HG03103 (cell line): Measurements from ENCODE around the gene PSPN.
"Not testable (repeated sequence)": the region's sequence is repeated elsewhere in the genome, so short reads cannot be mapped to it uniquely, and the experiment has no call there.

Experiments used
- ATAC-seq: cut with Tn5 transposase; IDR thresholded peaks from one replicate; pipeline ENCODE4 v1.9.1; 2021; ENCODE audit warnings: low read depth; ENCODE audit not compliant: unreplicated experiment

PSPN gene

DNA sequence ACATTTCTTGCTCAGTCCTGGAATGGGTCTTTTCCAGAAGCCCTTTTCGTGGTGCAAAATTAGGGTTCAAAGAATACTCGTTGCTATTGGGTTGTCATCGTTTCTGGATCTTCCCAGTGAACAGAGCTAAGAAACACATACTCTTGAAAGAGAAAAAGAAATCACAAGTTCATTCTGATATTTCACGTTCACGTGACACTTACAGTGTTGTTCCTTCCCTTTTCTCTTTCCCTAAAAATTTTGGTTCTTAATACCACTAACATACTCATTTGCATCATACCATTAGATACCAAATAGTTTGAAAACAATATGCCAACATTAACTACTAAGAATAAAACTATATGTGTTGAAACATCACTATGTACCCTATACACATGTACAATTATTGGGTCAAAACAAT is 30.7 kb upstream of the PSPN start:
- ATAC-seq = no peak

DNA sequence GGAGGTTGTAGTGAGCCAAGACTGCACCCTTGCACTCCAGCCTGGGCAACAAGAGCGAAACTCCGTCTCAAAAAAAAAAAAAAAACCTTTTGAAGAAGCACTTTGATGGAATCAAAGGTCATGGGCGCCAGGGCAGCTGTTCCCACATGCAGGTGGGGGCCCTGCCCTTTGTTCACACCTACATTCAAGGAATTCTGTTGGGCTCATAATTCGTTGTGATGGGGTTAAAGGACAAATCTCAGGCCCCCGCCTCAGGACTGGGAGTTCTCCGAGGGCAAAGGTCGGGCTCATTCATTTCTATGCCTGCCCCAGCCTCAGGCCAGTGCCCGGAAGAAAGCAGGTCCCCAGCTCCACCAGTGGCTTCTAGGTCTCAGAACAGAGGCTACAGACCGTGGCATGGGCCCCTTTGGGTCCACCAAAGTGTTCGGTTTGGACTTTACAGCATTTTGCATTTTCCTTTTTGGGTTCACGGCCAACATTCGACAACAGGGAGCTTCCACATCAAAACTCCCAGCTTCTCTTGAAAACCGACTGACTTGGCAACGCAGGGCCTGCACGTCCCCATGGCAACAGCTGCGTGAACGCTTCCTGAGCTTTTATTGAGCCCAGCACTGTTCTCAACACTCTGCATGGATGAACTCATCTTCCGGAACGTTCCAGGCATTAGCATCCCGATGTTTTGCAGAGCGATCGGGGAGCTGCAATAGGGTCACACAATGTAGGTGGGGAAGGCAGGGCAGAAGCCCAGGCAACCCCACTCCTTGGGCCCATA is 27.3 kb upstream of the PSPN start:
- no peak for ATAC-seq

GRCh38 chr19:6402058-6402457 is 26.3 kb upstream of the PSPN start:
- no peak for ATAC-seq

DNA sequence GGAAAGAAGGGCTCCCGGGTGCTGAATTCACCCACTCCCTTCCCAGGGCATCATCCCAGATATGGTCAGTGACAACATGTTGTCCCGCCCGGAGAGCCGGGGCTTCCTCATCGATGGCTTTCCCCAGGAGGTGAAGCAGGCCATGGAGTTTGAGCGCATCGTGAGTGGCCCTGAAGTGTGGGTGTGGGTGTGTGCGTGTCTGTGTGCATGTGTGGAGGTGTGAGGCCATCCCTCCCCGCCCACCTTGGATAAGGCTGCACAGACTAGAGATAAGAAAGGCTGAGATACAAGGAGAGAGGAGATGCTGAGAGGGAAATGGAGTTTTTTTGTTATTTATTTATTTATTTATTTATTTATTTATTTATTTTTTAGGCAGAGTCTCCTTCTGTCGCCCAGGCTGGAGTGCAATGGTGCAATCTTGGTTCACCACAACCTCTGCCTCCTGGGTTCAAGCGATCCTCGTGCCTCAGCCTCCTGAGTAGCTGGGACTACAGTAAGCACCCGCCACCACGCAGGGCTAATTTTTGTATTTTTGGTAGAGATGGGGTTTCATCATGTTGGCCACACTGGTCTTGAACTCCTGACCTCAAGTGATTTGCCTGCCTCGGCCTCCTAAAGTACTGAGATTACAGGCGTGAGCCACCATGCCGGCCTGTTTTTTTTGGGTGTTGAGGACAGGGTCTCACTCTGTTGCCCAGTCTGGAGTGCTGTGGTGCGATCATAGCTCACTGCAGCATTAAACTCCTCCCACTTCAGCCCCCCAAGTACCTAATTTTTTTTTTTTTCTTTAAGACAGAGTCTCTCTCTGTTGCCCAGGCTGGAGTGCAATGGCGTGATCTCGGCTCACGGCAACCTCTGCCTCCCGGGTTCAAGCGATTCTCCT is 24.6 kb upstream of the PSPN start:
- ATAC-seq = not testable (repeated sequence)

GRCh38 chr19:6396305-6396704 is 20.6 kb upstream of the PSPN start:
- ATAC-seq = no peak

GRCh38 chr19:6394831-6395230 is 19.1 kb upstream of the PSPN start:
- no peak for ATAC-seq

DNA sequence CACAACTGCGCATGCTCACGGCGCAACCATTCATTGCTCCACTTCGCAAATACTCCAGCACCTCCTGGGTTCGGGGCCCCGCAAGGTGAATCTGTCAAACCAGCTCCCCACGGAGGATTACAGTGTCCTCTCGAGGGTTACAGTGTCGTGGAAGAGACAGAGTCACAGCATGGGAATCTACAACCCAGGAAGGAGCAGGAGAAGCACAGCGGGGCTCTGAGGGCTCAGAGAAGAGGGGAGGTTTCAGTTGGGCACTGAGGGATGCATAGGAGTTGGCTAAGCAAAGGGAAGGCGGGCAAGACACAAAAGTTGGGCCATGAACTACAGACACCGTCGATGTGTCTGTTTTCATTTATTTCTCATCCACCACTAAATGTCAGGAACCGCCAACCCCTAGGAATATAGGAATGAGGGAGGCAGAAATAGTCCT is 18.3 kb upstream of the PSPN start:
- ATAC-seq = no peak

DNA sequence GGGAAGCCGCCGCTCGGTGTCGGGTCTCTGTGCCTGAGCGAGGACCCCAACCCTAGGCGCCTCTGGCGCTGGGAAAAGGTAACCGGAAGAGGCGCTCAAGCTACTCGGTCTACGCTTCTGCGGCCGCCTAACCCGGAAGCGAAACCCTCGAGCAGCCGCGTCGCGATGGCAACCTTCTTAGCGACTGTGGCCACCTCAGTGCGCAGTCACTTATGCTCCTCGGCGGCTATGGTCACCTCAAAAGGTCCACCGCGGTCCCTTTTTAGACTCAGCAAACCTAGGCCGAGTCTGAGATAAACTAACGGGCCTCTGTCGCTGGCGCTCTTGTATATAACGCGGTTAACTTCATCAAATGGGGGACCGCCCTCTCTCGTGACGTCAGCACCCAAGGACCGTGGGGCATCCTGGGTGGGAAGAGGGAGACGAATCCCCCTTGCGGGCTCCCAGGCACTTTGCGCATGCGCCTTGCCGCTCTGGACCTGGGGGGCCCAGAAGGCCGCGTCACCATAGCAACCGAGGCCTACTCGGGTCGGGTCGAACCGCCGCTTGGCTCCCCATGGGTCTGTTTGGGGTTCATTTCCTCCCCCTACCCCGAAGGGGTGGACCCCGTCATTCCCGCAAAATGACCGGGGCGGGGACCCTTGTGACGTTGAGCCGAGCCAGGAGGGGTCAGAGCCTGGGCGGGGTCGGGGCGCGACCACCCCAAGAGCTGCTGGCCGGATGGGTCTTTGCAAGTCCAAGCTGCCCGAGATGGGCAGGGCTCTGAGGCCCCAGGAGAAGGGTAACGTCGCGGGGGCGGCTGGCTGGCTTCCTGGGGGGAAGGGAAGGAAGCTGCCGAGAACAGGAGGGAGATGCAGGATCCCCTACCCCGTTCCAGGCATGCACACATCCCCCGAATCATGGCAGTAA is 17.6 kb upstream of the PSPN start, which contains the start of gene GTF2F1:
TSS of gene GTF2F1 (minus strand) at position 91 of the 909 bp plus-strand sequence. CDS start 169 bp downstream, outside the sequence.
- ATAC-seq = peak; percentile 71

GRCh38 chr19:6392221-6393073 is 16.7 kb upstream of the PSPN start:
- no peak for ATAC-seq

DNA sequence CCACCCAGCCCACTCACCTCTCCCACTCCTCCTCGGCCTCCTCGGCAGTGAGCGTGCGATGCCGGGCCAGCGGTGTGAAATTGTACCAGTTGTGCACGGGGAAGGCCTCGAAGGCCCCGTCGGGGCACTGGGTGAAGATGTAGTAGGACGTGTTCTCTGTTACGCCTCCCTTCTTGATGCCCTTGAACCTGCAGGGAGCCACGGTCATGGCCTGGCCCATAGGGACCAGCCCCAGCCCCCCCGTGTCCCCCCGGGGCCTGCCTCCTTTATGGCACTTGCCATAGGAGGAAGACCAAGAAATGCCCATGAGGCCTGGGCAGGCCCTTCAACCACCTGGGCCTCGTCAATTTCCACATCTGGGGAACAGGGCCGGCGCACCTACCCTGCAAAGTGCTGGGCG is 11.6 kb upstream of the PSPN start:
- no peak for ATAC-seq

DNA sequence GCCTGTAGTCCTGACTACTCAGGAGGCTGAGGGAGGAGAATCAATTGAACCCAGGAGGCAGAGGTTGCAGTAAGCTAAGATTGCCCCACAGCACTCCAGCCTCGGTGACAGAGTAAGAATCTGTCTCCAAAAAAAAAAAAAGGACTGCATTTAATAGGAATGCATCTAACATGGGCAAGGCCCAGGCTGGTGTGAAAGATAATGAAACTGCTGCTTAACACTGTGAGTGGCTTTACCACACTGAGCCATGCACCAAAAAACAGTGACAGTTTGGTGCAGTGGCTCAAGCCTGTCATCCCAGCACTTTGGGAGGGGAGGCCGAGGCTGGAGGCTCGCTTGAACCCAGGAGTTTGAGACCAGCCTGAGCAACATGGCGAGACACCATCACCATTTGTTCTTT is 8.6 kb upstream of the PSPN start:
- no peak for ATAC-seq

- no peak for ATAC-seq
These were observed 7.5 kb upstream of the PSPN start for GRCh38 chr19:6383188-6383587.

DNA sequence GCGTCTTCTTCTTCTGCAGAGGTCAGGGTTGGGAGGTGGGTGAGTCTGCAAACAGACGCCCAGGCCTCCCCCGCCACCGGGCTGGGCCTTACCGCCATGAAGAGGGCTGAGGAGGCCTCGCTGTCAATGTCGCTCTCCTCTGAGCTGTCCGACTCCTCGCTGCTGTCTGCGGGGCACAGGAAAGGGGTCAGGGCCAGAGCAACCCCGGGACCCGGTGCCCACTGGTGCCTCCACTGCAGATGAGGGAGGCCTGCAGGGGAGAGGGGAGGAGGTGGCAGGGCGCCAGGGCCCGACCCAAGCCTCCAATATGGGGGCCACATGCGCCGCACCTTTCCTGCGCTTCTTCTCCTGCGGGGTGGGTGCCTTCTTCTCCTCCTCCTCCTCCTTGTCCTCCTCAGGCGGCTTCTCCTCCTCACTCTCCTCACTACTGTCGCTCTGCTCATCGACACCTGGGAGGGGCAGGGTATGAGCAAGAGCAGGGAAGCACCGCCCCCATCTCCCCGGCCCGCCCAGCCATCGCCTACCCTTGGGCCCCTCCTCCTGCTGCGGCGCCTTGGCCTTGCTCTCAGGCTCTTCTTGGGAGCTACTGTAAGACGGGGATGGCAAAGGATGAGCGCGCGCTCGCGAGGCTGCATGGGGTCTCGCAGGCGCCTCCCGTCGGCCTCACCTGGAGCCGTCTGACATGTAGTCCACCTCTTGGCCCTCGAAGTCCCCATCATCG is 5.5 kb upstream of the PSPN start:
- ATAC-seq = no peak

- no peak for ATAC-seq
These were observed 4.0 kb upstream of the PSPN start for GRCh38 chr19:6379744-6380143.

DNA sequence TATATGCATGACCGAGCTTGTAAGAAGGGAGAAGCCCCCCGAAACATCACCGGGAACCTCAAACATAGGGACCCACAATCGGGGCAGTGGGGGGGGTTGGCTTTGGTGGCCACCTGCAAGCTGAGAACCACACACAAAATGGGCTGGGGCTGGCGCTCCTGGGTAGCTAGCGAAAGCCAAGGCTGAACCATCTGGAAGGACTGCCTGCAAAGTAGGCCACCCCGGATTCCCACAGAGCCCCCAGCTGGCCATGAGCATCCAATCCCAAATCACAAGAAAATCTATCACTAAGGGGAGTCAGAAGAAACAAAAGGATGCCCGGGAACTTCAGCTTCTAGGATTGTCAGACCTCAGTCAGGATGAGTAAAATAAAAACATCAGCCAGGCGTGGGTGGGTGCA is 2.8 kb upstream of the PSPN start:
- no peak for ATAC-seq

- ATAC-seq = no peak
These were observed 2.3 kb upstream of the PSPN start for GRCh38 chr19:6378041-6378440.

DNA sequence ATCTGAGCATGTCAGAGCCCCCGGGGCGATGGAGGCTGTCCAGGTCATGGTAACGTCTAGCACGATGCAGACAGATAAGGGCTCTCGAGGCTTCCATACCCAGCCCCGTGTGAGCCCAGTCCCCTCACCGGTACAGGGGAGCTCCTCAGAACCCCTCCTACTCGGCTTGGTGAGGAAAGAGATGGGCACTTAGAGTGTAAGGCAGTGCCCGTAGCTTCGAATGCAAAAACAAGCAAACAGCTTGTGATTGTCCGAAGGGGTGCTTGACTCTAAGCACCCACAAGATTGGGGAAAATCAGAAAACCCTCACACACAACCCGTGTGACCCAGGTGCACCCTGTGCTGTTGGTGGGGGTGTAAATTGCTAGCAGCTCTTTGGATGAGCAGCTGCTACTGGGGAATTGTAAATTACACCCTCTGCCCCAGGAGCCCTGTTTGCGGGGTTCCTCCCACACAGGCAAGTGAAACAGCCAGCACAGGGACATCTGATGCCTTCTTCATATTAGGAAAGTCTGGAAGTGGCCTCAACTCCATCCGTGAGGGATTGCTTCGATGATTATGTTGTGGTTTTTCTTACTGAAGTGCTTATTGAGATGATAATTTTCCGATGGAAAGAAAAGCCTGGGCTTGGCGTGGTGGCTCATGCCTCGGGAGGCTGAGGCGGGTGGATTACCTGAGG is 918 bp upstream of the PSPN start:
- no peak for ATAC-seq

DNA sequence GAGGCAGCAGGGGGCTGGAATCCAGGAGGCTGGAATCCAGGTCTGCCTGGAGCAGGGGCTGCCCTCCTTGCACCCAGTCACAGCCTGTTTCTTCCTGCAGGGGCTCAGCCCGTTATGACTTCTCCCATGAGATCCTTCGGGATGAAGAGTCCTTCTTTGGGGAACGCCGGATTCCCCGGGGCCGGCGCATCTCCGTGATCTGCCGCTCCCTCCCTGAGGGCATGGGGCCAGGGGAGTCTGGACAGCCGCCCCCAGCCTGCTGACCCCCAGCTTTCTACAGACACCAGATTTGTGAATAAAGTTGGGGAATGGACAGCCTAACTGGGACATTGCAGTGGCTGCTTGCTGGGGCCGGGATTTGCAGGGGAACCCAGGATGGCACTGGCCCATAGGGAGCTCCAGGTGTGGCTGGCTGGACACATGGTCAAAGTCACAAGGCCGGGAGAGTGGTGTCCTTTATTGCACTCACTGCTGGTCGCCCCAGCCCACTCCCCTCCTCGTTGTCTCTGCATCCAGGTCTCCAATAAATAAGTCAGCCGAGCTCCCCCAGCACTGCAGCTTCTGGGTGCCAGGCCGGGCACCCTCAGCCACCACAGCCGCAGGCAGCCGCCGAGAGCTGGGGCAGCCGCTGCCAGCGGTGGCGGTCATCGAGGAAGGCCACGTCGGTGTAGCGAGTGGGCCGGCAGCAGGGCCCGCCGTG is 872 bp downstream of the PSPN start:
- ATAC-seq = no peak
